GM21360 (cell line): ENCODE measurements around the gene RASGRF2.

Experiments
- ATAC-seq: cut with Tn5 transposase; IDR thresholded peaks from one replicate; pipeline ENCODE4 v1.9.1; 2021; ENCODE audit warnings: mild to moderate bottlenecking, moderate library complexity; ENCODE audit not compliant: unreplicated experiment

The RASGRF2 gene

DNA sequence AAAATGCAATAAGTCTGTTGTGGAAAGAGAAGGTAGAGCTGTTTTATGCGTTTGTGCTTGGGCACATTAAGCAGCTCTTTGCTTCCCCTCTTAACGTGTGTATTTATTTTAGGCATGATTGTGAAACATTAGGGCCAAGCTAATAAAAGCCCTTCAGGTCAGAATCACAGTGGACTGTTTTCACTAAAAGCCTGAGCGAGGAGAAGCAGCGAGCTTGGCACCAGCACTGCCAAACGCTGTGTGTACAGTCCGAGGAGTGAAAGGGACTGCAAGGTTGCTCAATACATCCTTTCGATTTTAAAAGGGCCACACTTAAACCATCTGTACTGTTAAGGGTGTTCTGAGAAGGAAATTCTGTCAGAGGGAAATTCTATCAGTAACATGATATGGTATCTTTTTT is 165.8 kb downstream of the RASGRF2 start:
- ATAC-seq = no peak

GRCh38 chr5:81128416-81128815 is 168.3 kb downstream of the RASGRF2 start:
- ATAC-seq = no peak

DNA sequence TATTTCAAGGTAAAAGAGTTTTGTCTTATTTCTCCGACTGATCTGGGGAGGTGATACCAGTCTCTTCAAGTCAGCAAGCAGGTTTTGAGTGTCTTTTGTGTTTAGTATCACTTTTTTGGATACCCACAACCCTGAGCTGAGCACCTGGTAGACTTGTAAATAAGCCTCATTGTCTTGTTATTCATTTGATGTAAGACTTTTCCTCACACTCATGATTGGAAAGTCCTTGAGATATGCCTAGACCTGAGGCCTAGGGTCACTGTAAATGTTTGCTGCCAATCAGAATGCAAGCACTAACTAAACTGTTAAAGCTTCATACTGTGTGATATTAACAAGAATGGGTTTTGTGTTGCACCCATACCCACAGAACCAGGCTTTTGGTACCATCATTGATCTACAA is 172.2 kb downstream of the RASGRF2 start:
- ATAC-seq = no peak

GRCh38 chr5:81134066-81134465 is 173.9 kb downstream of the RASGRF2 start:
- ATAC-seq = no peak

DNA sequence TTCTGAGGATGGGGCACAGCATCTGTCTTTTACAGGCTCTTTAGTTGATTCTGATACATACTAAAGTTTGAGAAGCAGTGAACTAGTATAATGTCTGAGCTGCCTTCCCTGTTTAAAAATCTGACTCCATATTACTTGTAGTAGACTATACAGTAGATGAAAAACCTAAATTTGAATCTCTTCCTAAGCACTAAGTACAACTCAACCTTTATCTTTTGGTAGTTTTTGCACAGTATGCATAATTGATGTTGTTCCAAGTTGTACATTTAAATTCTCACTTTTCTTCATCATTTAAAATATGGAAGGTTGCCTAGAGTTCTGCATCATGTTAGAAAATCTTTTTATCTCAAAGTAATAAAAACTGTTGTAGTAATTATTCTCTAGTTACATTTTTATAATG is 174.4 kb downstream of the RASGRF2 start:
- no peak for ATAC-seq

GRCh38 chr5:81136557-81136956 is 176.4 kb downstream of the RASGRF2 start:
- ATAC-seq = no peak

GRCh38 chr5:81137833-81138232 is 177.7 kb downstream of the RASGRF2 start:
- ATAC-seq = no peak

DNA sequence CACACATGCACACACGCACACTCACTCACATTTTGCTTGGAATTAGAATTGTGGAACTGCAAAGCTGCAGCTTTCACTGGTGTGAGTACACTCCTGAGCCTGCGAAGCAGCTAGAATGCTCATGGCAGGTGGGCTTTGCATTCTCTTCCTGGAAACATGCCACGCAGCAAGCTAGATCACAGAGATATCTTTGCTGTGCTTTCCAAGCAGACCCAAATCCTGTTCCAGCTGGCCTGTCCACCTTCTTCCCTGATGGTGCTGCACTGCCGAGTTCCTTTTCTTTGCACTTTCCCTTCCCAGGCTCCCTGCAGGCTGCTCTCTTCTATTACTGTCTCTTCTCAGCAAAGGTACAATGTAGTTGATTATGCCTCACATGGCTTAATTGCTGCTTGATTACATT is 180.3 kb downstream of the RASGRF2 start:
- ATAC-seq = no peak

GRCh38 chr5:81140943-81141342 is 180.8 kb downstream of the RASGRF2 start:
- ATAC-seq = no peak

DNA sequence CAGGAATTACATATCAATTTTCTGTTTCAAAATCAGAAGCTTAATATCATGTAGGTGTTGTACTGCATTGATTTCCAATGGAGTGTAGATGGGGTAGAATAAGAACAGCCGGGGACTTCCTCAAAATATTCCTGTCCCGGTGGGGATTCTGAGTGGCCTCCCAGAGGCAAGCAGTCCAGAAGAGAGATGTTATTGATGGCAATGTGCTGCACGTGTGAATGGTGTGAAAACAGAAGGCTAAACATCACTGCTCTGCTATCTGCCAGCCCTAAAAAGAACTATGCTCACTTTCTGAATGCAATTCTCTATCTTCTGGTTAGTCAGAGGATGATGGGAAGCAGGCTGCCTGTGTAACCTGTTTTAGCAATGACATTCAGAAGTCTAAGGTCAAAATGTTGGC is 181.9 kb downstream of the RASGRF2 start:
- no peak for ATAC-seq

DNA sequence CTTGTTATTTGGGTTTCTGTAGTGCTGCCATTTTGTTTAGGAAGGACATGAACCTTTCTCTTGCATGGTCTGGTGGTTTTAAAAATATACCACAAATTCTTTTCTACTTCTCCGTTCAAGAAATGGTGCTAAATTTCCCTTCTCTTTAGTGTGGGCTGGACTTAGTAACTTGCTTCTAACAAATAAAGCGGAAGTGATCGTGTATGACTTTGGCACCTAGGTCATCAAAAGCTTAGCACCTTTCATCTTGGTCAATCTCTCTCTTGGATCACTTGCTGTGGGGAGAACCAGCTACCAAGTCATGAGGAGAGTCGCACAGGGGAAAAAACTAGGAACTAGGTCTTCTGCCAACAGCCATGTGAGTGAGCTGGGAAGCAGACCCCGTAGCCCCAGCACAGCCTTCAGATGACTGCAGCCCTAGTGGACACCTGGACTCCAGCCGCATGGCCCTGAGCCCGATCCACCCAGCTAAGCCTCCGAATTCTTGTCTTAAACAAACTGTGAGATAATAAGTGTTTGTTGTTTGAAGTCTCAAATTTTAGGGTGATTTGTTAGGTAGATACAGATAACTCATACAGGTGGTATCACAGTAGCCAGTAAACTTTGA is 185.3 kb downstream of the RASGRF2 start:
- ATAC-seq = no peak

DNA sequence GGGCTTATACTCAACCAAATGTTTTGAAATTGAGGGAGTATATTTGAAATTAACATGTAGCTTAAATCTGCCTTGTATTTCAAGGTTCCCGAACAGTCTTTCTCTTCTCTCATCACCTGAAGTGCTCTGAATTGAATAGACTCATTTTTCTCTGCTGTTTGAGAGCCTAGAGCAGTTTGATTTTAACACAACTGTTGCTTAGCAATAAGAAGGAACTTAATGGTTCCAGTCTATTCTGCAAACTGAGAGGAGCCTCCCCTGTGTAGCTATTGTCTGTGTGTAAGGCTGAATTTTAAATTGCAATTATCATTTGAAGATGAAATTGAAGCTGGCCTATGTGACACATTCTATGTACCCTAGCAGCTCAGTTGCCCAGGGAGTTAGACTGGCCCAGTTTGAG is 185.9 kb downstream of the RASGRF2 start:
- no peak for ATAC-seq

DNA sequence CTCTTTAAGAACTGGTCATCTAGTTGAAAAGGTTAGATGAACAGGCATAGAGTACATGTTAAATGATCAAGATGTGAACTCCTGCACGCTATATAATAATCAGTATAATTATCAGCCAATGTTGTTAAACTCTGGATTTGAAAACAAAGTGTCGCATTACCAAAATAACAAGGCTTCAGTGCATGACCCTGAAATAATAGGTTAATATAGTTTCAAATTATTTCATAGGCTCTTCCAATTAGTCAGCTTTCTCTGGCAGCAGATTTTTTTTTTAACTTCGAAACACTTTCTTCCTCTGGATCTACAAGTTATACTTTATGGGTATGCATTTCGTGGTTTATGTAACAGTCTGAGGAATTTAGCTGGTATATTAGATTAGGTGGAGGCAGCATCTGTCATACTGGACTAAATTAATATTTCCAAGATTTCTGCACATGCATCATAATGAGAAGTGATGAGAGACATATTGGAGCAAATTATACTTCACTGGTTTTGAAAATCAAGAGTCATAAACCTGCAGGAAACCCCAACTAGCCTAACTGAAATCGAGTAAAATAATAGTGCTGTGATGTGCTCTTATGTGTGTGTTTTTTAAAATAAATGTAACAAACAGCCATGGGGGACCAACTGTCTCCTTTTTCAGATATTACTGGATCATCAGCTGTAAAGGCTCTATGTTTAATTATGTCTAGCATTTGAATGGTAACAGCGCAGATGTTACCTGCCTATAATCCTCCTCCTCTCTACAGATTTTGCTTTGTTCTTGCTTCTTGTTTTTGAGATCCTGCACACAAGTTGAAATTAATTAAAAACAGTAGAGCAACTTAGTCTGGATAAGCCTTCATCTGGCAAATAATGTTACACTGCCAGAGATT is 187.1 kb downstream of the RASGRF2 start:
- ATAC-seq = no peak

DNA sequence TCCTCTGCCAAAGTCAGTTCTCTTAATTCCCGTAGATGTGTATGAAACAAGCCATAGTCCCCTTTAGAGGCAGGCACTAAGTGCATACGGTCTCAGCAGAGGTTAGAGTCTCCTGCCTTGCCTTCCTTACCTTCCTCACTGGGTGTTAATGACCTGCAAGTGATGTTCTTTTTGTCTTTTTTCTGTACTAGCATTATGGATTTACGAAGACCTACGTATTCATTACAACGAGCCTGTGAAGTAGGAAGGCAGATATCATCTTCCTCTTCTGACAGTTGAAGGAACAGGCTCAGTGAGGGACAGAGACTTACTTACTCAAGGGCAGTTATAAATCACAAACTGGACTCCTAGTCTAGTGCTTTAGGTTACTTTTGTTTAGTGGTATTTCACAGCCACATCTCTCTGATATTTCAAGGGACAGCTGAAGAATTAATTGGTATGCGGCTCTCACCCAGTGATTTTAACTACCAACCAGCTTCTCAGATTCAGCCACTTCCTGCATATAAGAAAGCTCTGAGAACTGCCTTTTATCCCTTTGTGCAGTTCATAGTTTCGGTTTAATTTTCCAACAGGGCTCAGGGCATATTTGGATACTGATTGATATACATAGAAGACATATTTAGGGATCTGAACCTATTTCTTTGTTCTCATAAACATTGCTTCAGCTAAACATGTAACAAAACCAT is 187.9 kb downstream of the RASGRF2 start:
- no peak for ATAC-seq

GRCh38 chr5:81151546-81151945 is 191.4 kb downstream of the RASGRF2 start:
- no peak for ATAC-seq

GRCh38 chr5:81154725-81155124 is 194.6 kb downstream of the RASGRF2 start:
- ATAC-seq = peak; percentile 62

- ATAC-seq = no peak
Measured at GRCh38 chr5:81156732-81157131, 196.6 kb downstream of the RASGRF2 start.

- peak; percentile 94 for ATAC-seq
Measured at GRCh38 chr5:81161012-81161601, 200.9 kb downstream of the RASGRF2 start.

DNA sequence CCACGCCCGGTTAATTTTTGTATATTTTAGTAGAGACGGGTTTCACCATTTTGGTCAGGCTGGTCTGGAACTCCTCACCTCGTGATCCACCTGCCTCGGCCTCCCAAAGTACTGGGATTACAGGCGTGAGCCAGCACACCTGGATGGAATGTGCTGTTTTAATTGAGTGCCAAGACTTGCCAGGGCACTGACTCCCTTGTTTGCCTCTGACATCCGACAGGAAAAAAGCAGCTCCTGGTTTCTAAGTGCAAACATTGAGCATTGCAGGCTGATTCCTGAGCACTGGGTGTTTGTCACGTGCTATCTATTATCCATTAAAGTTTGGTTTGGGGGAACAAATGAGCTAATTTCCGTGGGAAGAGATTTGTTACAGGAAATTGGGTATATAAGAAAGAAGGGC is 202.3 kb downstream of the RASGRF2 start:
- ATAC-seq = no peak

DNA sequence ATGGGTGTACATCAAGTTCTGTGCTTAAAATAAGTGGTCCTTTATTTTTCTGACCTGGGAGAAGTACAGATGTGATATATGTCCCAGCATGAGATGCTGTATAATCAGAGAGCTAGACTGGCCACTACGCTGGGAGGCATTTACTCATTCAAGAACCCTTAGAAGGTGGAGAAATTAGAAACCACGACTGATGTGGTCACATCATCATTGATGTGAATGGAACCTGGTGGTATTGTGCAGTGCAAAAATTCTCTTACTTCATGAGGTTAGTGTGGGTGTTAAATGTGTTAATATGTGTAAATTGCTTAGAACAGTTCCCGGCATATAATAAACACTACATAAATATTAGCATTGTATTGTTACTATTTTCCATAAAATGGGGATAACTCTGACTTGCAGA is 203.5 kb downstream of the RASGRF2 start:
- ATAC-seq = no peak

- no peak for ATAC-seq
Measured at GRCh38 chr5:81164476-81164875, 204.3 kb downstream of the RASGRF2 start.

DNA sequence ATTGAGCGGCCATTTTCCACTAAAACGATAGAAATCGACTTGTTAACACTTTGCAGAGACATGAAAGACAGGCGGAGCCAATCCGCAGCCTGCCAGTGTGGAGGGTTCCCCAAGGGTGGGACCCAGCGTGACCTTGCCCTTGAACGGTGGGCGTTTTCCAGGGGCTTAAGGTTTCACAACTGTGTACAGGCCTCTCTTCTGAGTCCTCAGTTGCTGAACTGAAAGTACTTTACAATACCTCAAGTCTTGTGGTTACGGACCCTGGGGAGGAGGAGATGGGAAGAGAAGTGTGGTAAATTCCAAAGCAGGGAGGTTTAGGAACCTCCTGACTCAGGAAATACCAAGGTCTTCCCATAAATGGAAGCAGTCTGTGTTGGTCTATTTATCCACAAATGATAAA is 204.8 kb downstream of the RASGRF2 start:
- no peak for ATAC-seq
